Ishikawa (cell line): Measurements from ENCODE around the gene RBL2.

Experiments used
- CEBPB ChIP-seq: IDR thresholded peaks from 2 replicates; pipeline ENCODE4 v1.6.1; 2012
- CREB1 ChIP-seq: IDR thresholded peaks from 2 replicates; pipeline ENCODE4 v1.6.1; 2012; ENCODE audit warnings: low read depth
- EGR1 ChIP-seq: IDR thresholded peaks from 2 replicates; pipeline ENCODE4 v1.6.1; 2012
- EP300 ChIP-seq: IDR thresholded peaks from 2 replicates; pipeline ENCODE4 v1.6.1; 2012; ENCODE audit warnings: borderline replicate concordance
- FOXM1 ChIP-seq: IDR thresholded peaks from 2 replicates; pipeline ENCODE4 v1.6.1; 2012; ENCODE audit warnings: low read depth, borderline replicate concordance
- MAX ChIP-seq: IDR thresholded peaks from 2 replicates; pipeline ENCODE4 v1.6.1; 2012
- NFIC ChIP-seq: IDR thresholded peaks from 2 replicates; pipeline ENCODE4 v1.6.1; 2012
- RAD21 ChIP-seq: IDR thresholded peaks from 2 replicates; pipeline ENCODE4 v1.6.1; 2012; ENCODE audit warnings: low read depth
- TAF1 ChIP-seq: IDR thresholded peaks from 2 replicates; pipeline ENCODE4 v1.6.1; 2012; ENCODE audit warnings: low read depth, mild to moderate bottlenecking
- TCF12 ChIP-seq: IDR thresholded peaks from 2 replicates; pipeline ENCODE4 v1.6.1; 2012; ENCODE audit warnings: low read depth
- TEAD4 ChIP-seq: IDR thresholded peaks from 2 replicates; pipeline ENCODE4 v1.6.1; 2012
- YY1 ChIP-seq: IDR thresholded peaks from 2 replicates; pipeline ENCODE4 v1.6.1; 2012; ENCODE audit warnings: low read depth
- ZBTB7A ChIP-seq: IDR thresholded peaks from 2 replicates; pipeline ENCODE4 v1.6.1; 2012; ENCODE audit warnings: low read depth
- TF ChIP-seq, protein P1 (sequence below): IDR thresholded peaks from 2 replicates; pipeline ENCODE4 v1.6.1; 2012; ENCODE audit warnings: low read depth, mild to moderate bottlenecking
- TF ChIP-seq, protein P2 (sequence below): IDR thresholded peaks from 2 replicates; pipeline ENCODE4 v1.6.1; 2012

RBL2 gene

GRCh38 chr16:53503270-53503923, 69.1 kb downstream of the RBL2 start:
- TF ChIP-seq RAD21 (no peak), TCF12 (no peak), EP300 (peak; percentile 27; the same call in 1 of the 2 replicates), MAX (peak; percentile 83), ZBTB7A (no peak), NFIC (peak; percentile 14; the same call in 1 of the 2 replicates), CREB1 (peak; percentile 62), FOXM1 (no peak), TEAD4 (no peak), YY1 (peak; percentile 74; the same call in 1 of the 2 replicates), TAF1 (no peak; the same call in 1 of the 2 replicates), CEBPB (peak; percentile 68), EGR1 (0 out of 2 replicates have a peak, but pooled peaks have one; percentile 25)
- TF ChIP-seq, protein P1, sequence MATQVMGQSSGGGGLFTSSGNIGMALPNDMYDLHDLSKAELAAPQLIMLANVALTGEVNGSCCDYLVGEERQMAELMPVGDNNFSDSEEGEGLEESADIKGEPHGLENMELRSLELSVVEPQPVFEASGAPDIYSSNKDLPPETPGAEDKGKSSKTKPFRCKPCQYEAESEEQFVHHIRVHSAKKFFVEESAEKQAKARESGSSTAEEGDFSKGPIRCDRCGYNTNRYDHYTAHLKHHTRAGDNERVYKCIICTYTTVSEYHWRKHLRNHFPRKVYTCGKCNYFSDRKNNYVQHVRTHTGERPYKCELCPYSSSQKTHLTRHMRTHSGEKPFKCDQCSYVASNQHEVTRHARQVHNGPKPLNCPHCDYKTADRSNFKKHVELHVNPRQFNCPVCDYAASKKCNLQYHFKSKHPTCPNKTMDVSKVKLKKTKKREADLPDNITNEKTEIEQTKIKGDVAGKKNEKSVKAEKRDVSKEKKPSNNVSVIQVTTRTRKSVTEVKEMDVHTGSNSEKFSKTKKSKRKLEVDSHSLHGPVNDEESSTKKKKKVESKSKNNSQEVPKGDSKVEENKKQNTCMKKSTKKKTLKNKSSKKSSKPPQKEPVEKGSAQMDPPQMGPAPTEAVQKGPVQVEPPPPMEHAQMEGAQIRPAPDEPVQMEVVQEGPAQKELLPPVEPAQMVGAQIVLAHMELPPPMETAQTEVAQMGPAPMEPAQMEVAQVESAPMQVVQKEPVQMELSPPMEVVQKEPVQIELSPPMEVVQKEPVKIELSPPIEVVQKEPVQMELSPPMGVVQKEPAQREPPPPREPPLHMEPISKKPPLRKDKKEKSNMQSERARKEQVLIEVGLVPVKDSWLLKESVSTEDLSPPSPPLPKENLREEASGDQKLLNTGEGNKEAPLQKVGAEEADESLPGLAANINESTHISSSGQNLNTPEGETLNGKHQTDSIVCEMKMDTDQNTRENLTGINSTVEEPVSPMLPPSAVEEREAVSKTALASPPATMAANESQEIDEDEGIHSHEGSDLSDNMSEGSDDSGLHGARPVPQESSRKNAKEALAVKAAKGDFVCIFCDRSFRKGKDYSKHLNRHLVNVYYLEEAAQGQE = no peak
- TF ChIP-seq, protein P2, sequence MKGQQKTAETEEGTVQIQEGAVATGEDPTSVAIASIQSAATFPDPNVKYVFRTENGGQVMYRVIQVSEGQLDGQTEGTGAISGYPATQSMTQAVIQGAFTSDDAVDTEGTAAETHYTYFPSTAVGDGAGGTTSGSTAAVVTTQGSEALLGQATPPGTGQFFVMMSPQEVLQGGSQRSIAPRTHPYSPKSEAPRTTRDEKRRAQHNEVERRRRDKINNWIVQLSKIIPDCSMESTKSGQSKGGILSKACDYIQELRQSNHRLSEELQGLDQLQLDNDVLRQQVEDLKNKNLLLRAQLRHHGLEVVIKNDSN = no peak

DNA sequence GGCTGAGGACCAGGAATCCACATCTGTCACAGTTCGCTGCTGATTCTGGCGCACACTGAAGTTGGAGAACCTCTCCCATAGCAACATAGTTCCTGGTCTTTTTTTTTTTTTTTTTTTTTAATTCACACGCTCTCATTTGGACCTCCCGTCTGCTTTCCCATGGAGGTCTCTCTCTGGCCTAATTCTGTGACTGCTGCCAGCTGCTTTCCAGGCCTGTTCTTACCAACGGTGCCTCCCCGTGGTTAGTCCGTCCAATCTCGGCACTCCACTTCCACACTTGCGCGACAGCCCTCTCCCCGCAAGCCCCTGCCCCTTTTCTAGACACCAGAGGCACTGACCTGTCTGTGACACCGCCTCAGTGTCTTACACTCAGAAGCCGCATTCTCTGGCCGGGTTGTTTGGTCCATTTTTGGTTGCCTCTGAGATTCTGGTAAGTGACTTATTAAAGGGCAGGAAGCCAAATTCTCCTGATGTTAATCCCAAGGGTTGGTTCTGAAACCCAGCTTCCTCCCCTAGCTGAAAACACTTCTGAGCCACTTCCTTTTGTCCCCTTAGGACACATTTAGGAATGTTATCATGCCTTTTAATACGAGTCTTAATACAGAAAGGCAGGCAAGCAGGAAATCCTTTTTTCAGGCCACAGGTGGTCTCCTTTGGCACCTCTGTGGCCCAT, 69.9 kb downstream of the RBL2 start:
- TF ChIP-seq NFIC (no peak), YY1 (no peak), MAX (no peak)

DNA sequence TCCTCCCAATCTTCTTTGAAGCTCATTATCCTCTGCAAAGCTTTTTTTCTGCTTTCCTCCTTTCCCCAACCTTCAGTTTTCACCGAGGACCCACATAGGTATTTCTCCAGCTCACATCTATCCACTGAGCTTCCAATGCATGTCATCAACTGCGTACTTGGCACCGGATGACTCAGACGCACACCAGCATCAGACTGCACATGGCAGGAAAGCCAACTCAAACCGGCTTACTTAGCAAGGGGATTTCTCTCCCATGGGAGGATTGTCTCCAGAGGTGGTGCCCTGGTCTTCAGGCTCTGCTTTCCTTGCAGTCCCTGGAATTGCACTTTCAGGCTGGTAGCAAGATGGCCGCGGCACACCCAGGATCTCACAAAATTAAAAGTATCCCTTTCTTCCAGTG, 70.4 kb downstream of the RBL2 start:
- TF ChIP-seq YY1 = no peak
- TF ChIP-seq CEBPB = no peak
- TF ChIP-seq RAD21 = no peak
- TF ChIP-seq, protein P2 = no peak
- TF ChIP-seq TEAD4 = no peak
- no peak for TF ChIP-seq ZBTB7A
- TF ChIP-seq EP300 = no peak

GRCh38 chr16:53506254-53506653, 72.0 kb downstream of the RBL2 start:
- TF ChIP-seq EGR1 (no peak), NFIC (no peak)

- TF ChIP-seq TCF12 (no peak), RAD21 (no peak)
- TF ChIP-seq, protein P2 = no peak
- TF ChIP-seq, protein P1 = no peak
Observed at GRCh38 chr16:53507464-53508179, 73.4 kb downstream of the RBL2 start.
